AG09309 (cell line): ENCODE data around the gene ZDHHC22.

ENCODE experiments used
- DNase-seq: peaks from one replicate; pipeline ENCODE4 v3.0.0-alpha.2; 2010; ENCODE audit warnings: low read depth
- H3K4me3 ChIP-seq: 2 replicates; pipeline ENCODE4 v1.5.1; 2011; ENCODE audit warnings: mild to moderate bottlenecking, low read depth, low read length, moderate library complexity; ENCODE audit not compliant: control insufficient read depth
- TF ChIP-seq, protein P1 (sequence below): IDR thresholded peaks from 2 replicates; pipeline ENCODE4 v1.5.1; 2011; ENCODE audit warnings: mild to moderate bottlenecking, low read depth, low read length, inconsistent platforms; ENCODE audit not compliant: insufficient read depth, control insufficient read depth; ENCODE audit errors: missing control alignments

The ZDHHC22 gene

DNA sequence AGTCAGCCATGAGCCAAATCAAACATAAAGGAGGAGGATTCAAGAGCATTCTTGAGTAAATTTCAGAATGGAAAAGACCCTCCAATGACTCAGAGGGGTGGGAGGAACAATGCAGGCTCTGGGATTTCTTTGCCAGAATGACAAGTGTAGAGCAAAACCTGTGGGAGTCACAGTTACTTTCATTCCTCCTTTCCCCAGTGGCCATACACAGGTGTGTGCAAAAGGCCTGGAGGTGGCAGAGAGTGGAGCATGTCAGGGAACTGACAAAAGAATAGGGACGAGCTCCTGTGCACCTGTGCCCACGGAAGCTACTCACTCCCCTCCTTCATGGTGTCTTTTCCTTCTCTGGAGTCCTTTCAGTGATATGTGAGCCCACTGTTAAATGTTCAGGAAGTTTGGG, 52.9 kb downstream of the ZDHHC22 start:
- no peak overlapping the region for H3K4me3 ChIP-seq

GRCh38 chr14:77088219-77088618, 53.4 kb downstream of the ZDHHC22 start:
- H3K4me3 ChIP-seq, result no peak overlapping the region
- TF ChIP-seq, protein P1, sequence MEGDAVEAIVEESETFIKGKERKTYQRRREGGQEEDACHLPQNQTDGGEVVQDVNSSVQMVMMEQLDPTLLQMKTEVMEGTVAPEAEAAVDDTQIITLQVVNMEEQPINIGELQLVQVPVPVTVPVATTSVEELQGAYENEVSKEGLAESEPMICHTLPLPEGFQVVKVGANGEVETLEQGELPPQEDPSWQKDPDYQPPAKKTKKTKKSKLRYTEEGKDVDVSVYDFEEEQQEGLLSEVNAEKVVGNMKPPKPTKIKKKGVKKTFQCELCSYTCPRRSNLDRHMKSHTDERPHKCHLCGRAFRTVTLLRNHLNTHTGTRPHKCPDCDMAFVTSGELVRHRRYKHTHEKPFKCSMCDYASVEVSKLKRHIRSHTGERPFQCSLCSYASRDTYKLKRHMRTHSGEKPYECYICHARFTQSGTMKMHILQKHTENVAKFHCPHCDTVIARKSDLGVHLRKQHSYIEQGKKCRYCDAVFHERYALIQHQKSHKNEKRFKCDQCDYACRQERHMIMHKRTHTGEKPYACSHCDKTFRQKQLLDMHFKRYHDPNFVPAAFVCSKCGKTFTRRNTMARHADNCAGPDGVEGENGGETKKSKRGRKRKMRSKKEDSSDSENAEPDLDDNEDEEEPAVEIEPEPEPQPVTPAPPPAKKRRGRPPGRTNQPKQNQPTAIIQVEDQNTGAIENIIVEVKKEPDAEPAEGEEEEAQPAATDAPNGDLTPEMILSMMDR, result no peak
- DNase-seq, result no peak

More for the DNA sequence above, 52.9 kb downstream of the ZDHHC22 start:
- DNase-seq, result no peak
- TF ChIP-seq, protein P1, result no peak

DNA sequence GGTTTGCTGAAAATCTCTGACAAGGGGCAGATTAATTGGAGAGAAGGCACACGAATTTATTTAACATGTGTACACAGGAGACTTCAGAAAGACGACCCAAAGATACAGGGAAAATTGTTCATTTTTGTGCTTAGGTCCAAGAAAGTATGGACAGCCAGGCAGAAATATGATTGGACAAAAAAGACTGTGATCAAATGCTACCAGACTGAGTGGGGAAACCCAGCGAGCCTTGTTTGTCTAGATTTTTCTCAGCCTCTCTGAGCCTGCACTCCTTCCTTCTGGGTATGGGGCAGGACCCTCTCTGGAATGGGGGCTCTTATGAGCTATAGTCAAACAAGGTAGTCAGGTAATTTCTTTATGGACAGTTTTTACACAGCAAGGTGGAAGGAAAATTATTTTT, 54.0 kb downstream of the ZDHHC22 start:
- H3K4me3 ChIP-seq, result no peak overlapping the region
- no peak for DNase-seq
- TF ChIP-seq, protein P1, result no peak

GRCh38 chr14:77086951-77087350, 54.6 kb downstream of the ZDHHC22 start:
- DNase-seq, result no peak
- TF ChIP-seq, protein P1, result no peak
- H3K4me3 ChIP-seq, result no peak overlapping the region

- no peak overlapping the region for H3K4me3 ChIP-seq
- no peak for DNase-seq
- TF ChIP-seq, protein P1, result no peak
Measured at GRCh38 chr14:77086017-77086727, 55.4 kb downstream of the ZDHHC22 start.

DNA sequence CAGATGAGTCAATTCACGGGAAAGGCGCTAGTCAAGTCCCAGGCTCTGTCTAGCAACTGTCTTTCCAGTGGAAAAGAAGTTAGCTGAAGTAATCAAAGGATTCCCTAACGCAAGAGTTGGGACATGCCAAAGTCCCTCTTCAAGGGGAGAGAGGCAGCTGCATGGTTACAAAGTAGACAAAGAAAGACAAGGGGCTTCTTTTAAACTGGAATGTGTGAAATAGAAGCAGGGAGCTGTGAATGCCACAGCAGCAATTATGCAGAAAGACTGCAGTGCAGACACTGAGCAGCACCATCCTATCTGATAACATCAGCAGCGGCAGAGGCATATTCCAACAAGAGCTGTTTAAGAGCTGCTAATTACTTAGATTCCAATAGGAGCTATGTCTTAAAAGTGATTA, 56.1 kb downstream of the ZDHHC22 start:
- no peak for DNase-seq
- TF ChIP-seq, protein P1, result no peak

GRCh38 chr14:77084985-77085384, 56.6 kb downstream of the ZDHHC22 start:
- TF ChIP-seq, protein P1, result no peak
- no peak for DNase-seq
- no peak overlapping the region for H3K4me3 ChIP-seq

More for the DNA sequence above, 56.1 kb downstream of the ZDHHC22 start:
- H3K4me3 ChIP-seq, result no peak overlapping the region
